Epithelial cell of esophagus (primary cell): ENCODE measurements around the gene NEAT1.

Source experiments
- DNase-seq: peaks from one replicate; pipeline ENCODE4 v3.0.0; 2010; ENCODE audit warnings: low read depth
- H3K4me3 ChIP-seq: 2 replicates; pipeline ENCODE4 v1.5.1; 2011; ENCODE audit warnings: mild to moderate bottlenecking, low read length, control low read depth
- CTCF ChIP-seq: IDR thresholded peaks from 2 replicates; pipeline ENCODE4 v1.5.1; 2011; ENCODE audit warnings: low read depth, mild to moderate bottlenecking, low read length, control low read depth, inconsistent platforms; ENCODE audit not compliant: insufficient read depth; ENCODE audit errors: missing control alignments

Gene NEAT1

GRCh38 chr11:65416341-65416824, 6.2 kb upstream of the NEAT1 start:
- H3K4me3 ChIP-seq = peak overlapping the region; percentile 39
- TF ChIP-seq CTCF = peak; percentile 88
- peak; percentile 80 for DNase-seq

GRCh38 chr11:65416841-65417701, 5.5 kb upstream of the NEAT1 start:
- peak overlapping the region; percentile 39 for H3K4me3 ChIP-seq
- TF ChIP-seq CTCF = no peak
- DNase-seq = no peak

GRCh38 chr11:65417702-65418430, 4.7 kb upstream of the NEAT1 start:
- no peak overlapping the region for H3K4me3 ChIP-seq
- no peak for TF ChIP-seq CTCF
- peak; percentile 39 for DNase-seq

- H3K4me3 ChIP-seq = peak overlapping the region; percentile 36
- DNase-seq = peak; percentile 43
- TF ChIP-seq CTCF = no peak
These were observed 4.2 kb upstream of the NEAT1 start for GRCh38 chr11:65418431-65418680.

- peak; percentile 92 for DNase-seq
- TF ChIP-seq CTCF = no peak
- H3K4me3 ChIP-seq = peak overlapping the region; percentile 36
These were observed 3.7 kb upstream of the NEAT1 start for GRCh38 chr11:65418681-65419459.

GRCh38 chr11:65419460-65419771, 3.2 kb upstream of the NEAT1 start:
- no peak for TF ChIP-seq CTCF
- no peak for DNase-seq

More at GRCh38 chr11:65419460-65419771, 3.2 kb upstream of the NEAT1 start:
- H3K4me3 ChIP-seq = peak overlapping the region; percentile 36
